Esophagus squamous epithelium (tissue), 5 donors: Measurements from ENCODE around the gene TMEM238. TPM values are rescaled to one million over a fixed set of nuclear protein-coding genes. Genes with fewer than 3 reads are reported as not detected.

Source experiments
- DNase-seq: peaks from one replicate; lab custom pipeline; 2025; lab: John Stamatoyannopoulos, UW
- H3K27ac ChIP-seq, 4 donors: fragments of 200-600 bp; sonication (generic); one replicate each; pipeline ENCODE4 v1.5.1; 2016 to 2019; ENCODE audit warnings: mild to moderate bottlenecking in 1 of 4
- H3K27me3 ChIP-seq, 4 donors: fragments of 200-600 bp; sonication (generic); 1 replicate in 3 of 4; 2 replicates in 1 of 4; pipeline versions ENCODE4 v1.5.1 to v1.6.0; 2017 to 2021; ENCODE audit warnings: antibody characterized with exemption in 1 of 4
- H3K36me3 ChIP-seq, 3 donors: fragments of 200-600 bp; sonication (generic); one replicate each; pipeline ENCODE4 v1.5.1; 2016 to 2019
- H3K4me1 ChIP-seq, 3 donors: fragments of 200-600 bp; sonication (generic); one replicate each; pipeline ENCODE4 v1.5.1; 2017 to 2019
- H3K4me3 ChIP-seq, 4 donors: fragments of 200-600 bp; sonication (generic); 1 replicate in 3 of 4; 2 replicates in 1 of 4; pipeline ENCODE4 v1.5.1; 2016 to 2019; ENCODE audit warnings: mild to moderate bottlenecking in 2 of 4, moderate library complexity in 1 of 4
- H3K9me3 ChIP-seq, 3 donors: fragments of 200-600 bp; sonication (generic); one replicate each; pipeline ENCODE4 v1.5.1; 2016 to 2019
- POLR2A ChIP-seq, 4 donors: fragments of 450-650 bp; IDR thresholded peaks; one replicate each; pipeline ENCODE4 v1.6.1; 2017; ENCODE audit warnings: antibody characterized with exemption in 4 of 4, mild to moderate bottlenecking in 4 of 4, moderate library complexity in 3 of 4
- WGBS, 2 donors: methylation state at CpG; one replicate each; pipeline ENCODE4 v1.1.5; 2018; 5-methylcytosine and 5-hydroxymethylcytosine counted together
- intact Hi-C: fragments of 100-400 bp; cut with DNase I; formaldehyde crosslinking; loops from one replicate; pipeline ENCODE4 v1.15.0; 2022
- total RNA-seq, 4 donors: library from RNA; depleted of rRNA; stranded (reverse); fragments of >200 nt; gene quantifications; one replicate each; pipeline ENCODE4 v1.1.0, GENCODE V29; 2016
- TF ChIP-seq, protein P1 (sequence below), 6 experiments: fragments of 450-650 bp in 4 of 6; fragments of 200-600 bp in 2 of 6; sonication (generic) in 2 of 6; IDR thresholded peaks; one replicate each; pipeline ENCODE4 v1.5.1; 2016 to 2019; ENCODE audit warnings: antibody characterized with exemption in 6 of 6, mild to moderate bottlenecking in 4 of 6, moderate library complexity in 4 of 6
- donor health status: DM: yes; HTN: yes; CAD: no.

Gene TMEM238
- total RNA-seq, 4 donors from 2014 or later = 11.9 to 41.8 (median 27.1) TPM

DNA sequence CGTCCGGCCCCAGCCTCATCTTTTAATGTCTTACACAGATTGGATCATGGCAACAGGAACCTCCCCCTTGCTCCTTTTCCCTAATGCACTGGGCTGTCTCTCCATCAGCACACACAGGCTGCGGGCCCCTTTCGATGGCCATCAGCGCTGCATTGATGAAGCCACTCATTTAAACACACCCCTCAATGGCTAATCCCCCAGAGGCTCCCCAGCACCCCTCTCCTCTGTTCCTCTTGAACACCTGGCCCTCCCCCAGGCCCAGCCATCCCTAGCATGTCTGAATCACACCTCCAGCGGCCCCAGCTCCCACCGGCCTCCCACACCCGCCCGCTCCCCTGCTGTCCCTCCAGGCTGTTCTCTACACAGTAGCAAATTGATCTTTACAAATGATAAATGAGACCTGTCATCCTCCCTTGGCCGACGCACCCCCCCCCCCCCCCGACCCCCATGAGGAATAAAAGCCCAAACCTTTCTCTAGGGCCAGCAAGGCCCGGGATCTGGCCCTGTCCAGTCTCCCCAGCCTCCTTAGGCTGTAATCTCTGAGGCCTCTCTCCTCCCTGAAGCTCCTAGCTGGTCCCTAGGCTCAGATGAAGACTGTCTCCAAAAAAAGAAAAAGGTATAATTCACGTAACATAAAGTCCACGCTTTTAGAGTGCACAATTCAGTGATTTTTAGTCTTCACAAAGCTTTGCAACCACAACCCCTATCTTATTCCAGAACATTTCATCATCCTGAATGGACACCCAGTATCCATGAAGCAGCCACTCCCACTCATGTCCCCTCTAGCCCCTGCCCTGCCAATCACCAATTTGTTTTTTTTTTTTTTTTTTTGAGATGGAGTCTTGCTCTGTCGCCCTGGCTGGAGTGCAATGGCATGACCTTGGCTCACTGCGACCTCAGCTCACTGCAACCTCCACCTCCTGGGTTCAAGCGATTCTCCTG lies 9.0 kb upstream of the TMEM238 start:
- intact Hi-C loops = no loop called here
- Histone ChIP-seq H3K36me3 (peaks cover 1 to 34% (median 17%) of the 10 kb centered on the region in 3 donors), H3K4me3 (no peak overlapping the region), H3K27ac (no peak overlapping the region), H3K9me3 (no peaks in the 10 kb centered on the region), H3K27me3 (no peaks in the 10 kb centered on the region), H3K4me1 (peaks cover 8 to 52% (median 32%) of the 10 kb centered on the region in 3 donors)
- TF ChIP-seq, protein P1, sequence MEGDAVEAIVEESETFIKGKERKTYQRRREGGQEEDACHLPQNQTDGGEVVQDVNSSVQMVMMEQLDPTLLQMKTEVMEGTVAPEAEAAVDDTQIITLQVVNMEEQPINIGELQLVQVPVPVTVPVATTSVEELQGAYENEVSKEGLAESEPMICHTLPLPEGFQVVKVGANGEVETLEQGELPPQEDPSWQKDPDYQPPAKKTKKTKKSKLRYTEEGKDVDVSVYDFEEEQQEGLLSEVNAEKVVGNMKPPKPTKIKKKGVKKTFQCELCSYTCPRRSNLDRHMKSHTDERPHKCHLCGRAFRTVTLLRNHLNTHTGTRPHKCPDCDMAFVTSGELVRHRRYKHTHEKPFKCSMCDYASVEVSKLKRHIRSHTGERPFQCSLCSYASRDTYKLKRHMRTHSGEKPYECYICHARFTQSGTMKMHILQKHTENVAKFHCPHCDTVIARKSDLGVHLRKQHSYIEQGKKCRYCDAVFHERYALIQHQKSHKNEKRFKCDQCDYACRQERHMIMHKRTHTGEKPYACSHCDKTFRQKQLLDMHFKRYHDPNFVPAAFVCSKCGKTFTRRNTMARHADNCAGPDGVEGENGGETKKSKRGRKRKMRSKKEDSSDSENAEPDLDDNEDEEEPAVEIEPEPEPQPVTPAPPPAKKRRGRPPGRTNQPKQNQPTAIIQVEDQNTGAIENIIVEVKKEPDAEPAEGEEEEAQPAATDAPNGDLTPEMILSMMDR (IDR thresholded peaks at IDR 0.05) = no peak
- TF ChIP-seq POLR2A (IDR thresholded peaks at IDR 0.05) = no peak
- no peak for DNase-seq
- 66 to 70% methylated on average over 16 to 18 of the region's 18 CpGs for WGBS, 2 donors

DNA sequence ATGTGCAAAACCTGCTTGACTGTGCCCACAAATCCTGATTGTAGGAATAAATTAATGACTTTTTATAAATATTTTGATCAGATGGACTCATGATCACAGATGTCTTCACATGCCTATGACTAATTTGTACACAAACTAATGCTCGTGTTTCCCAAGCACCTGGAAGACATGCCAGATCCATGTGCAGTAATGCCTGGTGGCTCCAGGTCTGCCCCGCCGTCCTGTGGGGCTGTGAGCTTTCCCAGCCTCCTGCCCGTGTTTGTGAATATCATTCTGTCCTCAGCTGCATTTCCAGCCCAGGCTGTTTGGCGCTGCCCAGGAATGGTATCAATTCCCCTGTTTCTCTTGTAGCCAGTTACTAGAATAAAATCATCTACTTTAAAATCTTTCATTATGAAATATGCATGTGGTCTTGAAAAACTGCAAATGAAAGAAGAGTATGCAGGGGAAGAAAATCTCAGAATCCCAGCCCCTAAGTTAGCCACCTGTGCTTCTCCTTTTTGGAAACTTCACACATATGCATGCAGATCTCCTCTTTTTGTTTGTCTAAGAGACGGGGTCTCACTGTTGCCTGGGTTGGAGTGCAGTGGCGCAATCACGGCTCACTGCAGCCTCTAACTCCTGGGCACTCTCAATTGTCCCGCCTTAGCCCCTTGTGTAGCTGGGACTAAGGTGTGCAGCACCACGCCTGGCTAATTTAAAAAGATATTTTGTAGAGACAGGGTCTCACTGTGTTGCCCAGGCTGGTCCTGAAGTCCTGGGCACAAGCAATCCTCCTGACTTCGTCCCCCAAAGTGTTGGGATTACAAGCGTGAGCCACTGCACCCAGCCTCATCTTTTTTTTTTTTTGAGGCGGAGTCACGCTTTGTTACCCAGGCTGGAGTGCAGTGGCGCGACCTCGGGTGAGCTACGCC lies 7.9 kb upstream of the TMEM238 start:
- Histone ChIP-seq H3K4me1 (peaks cover 19 to 59% (median 43%) of the 10 kb centered on the region in 3 donors), H3K36me3 (peaks cover 6 to 45% (median 22%) of the 10 kb centered on the region in 3 donors), H3K9me3 (no peaks in the 10 kb centered on the region), H3K27ac (peak overlapping the region in 3 of 4 donors; percentile 7 to 33 (median 25)), H3K27me3 (no peaks in the 10 kb centered on the region), H3K4me3 (no peak overlapping the region)
- WGBS, 2 donors = 63 to 65% methylated on average over 11 to 18 of the region's 18 CpGs
- intact Hi-C loops = no loop called here
- DNase-seq = no peak
- TF ChIP-seq POLR2A (IDR thresholded peaks at IDR 0.05) = no peak
- TF ChIP-seq, protein P1 (IDR thresholded peaks at IDR 0.05) = no peak

GRCh38 chr19:55391191-55391670 lies 7.1 kb upstream of the TMEM238 start:
- peak overlapping the region in 3 of 4 donors; percentile 7 to 33 (median 25) for H3K27ac ChIP-seq
- no peaks in the 10 kb centered on the region for H3K9me3 ChIP-seq
- H3K36me3 ChIP-seq = peaks cover 6 to 52% (median 22%) of the 10 kb centered on the region in 3 donors
- WGBS, 2 donors = 45 to 71% methylated on average over 7 of the region's 12 CpGs
- no peaks in the 10 kb centered on the region for H3K27me3 ChIP-seq
- no peak overlapping the region for H3K4me3 ChIP-seq
- intact Hi-C loops = no loop called here
- TF ChIP-seq, protein P1 (IDR thresholded peaks at IDR 0.05) = no peak
- no peak for TF ChIP-seq POLR2A (IDR thresholded peaks at IDR 0.05)
- DNase-seq = no peak
- peaks cover 23 to 66% (median 46%) of the 10 kb centered on the region in 3 donors for H3K4me1 ChIP-seq

- intact Hi-C loops = no loop called here
- Histone ChIP-seq H3K4me1 (peaks cover 23 to 66% (median 46%) of the 10 kb centered on the region in 3 donors), H3K27ac (peak overlapping the region in 1 of 4 donors; percentile 33), H3K9me3 (no peaks in the 10 kb centered on the region), H3K27me3 (no peaks in the 10 kb centered on the region), H3K36me3 (peaks cover 6 to 52% (median 22%) of the 10 kb centered on the region in 3 donors), H3K4me3 (no peak overlapping the region)
- 33 to 66% methylated on average over 1 to 4 of the region's 7 CpGs for WGBS, 2 donors
- DNase-seq = no peak
- TF ChIP-seq POLR2A (IDR thresholded peaks at IDR 0.05) = no peak
- TF ChIP-seq, protein P1 (IDR thresholded peaks at IDR 0.05) = no peak
Measured at GRCh38 chr19:55390461-55390880, 6.4 kb upstream of the TMEM238 start.
